Measurements from ENCODE around the gene COQ4. TPM values are rescaled to one million over a fixed set of nuclear protein-coding genes. Genes with fewer than 3 reads are reported as not detected.

The COQ4 gene
- total and polyA plus RNA-seq, 2 experiments from 2014 or later, result 35.3 to 37.0 TPM

DNA sequence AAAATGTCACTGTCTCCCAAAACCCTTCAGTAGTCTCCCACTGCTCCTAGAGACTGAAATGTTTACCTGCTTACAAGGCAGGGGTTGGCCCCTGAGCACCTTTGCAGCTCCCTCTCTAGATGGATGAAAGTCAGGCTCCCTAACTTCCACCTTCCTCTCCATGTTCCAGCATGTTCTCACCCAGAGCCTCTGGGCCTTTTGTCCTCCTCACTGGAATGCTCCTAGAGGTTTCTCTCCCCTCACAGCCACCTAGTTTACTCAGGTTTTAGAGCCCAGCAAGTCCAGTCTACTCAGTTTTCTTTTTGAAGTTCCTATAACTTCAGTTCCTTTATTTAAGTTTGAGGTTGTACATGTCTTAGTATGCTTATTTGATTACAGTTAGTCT lies 47.7 kb downstream of the COQ4 start (continued):
- TF ChIP-seq, protein P1, sequence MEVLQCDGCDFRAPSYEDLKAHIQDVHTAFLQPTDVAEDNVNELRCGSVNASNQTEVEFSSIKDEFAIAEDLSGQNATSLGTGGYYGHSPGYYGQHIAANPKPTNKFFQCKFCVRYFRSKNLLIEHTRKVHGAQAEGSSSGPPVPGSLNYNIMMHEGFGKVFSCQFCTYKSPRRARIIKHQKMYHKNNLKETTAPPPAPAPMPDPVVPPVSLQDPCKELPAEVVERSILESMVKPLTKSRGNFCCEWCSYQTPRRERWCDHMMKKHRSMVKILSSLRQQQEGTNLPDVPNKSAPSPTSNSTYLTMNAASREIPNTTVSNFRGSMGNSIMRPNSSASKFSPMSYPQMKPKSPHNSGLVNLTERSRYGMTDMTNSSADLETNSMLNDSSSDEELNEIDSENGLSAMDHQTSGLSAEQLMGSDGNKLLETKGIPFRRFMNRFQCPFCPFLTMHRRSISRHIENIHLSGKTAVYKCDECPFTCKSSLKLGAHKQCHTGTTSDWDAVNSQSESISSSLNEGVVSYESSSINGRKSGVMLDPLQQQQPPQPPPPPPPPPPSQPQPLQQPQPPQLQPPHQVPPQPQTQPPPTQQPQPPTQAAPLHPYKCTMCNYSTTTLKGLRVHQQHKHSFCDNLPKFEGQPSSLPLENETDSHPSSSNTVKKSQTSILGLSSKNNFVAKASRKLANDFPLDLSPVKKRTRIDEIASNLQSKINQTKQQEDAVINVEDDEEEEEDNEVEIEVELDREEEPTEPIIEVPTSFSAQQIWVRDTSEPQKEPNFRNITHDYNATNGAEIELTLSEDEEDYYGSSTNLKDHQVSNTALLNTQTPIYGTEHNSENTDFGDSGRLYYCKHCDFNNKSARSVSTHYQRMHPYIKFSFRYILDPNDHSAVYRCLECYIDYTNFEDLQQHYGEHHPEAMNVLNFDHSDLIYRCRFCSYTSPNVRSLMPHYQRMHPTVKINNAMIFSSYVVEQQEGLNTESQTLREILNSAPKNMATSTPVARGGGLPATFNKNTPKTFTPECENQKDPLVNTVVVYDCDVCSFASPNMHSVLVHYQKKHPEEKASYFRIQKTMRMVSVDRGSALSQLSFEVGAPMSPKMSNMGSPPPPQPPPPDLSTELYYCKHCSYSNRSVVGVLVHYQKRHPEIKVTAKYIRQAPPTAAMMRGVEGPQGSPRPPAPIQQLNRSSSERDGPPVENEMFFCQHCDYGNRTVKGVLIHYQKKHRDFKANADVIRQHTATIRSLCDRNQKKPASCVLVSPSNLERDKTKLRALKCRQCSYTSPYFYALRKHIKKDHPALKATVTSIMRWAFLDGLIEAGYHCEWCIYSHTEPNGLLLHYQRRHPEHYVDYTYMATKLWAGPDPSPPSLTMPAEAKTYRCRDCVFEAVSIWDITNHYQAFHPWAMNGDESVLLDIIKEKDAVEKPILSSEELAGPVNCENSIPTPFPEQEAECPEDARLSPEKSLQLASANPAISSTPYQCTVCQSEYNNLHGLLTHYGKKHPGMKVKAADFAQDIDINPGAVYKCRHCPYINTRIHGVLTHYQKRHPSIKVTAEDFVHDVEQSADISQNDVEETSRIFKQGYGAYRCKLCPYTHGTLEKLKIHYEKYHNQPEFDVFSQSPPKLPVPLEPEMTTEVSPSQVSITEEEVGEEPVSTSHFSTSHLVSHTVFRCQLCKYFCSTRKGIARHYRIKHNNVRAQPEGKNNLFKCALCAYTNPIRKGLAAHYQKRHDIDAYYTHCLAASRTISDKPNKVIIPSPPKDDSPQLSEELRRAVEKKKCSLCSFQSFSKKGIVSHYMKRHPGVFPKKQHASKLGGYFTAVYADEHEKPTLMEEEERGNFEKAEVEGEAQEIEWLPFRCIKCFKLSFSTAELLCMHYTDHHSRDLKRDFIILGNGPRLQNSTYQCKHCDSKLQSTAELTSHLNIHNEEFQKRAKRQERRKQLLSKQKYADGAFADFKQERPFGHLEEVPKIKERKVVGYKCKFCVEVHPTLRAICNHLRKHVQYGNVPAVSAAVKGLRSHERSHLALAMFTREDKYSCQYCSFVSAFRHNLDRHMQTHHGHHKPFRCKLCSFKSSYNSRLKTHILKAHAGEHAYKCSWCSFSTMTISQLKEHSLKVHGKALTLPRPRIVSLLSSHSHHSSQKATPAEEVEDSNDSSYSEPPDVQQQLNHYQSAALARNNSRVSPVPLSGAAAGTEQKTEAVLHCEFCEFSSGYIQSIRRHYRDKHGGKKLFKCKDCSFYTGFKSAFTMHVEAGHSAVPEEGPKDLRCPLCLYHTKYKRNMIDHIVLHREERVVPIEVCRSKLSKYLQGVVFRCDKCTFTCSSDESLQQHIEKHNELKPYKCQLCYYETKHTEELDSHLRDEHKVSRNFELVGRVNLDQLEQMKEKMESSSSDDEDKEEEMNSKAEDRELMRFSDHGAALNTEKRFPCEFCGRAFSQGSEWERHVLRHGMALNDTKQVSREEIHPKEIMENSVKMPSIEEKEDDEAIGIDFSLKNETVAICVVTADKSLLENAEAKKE (CRISPR knock-in tag; IDR thresholded peaks at IDR 0.05), result no peak
- TF ChIP-seq POLR2AphosphoS5 (IDR thresholded peaks at IDR 0.05; ENCODE audit: low read depth) (no peak), ZNF331 (CRISPR knock-in tag; IDR thresholded peaks at IDR 0.05; ENCODE audit: low read depth) (no peak)

DNA sequence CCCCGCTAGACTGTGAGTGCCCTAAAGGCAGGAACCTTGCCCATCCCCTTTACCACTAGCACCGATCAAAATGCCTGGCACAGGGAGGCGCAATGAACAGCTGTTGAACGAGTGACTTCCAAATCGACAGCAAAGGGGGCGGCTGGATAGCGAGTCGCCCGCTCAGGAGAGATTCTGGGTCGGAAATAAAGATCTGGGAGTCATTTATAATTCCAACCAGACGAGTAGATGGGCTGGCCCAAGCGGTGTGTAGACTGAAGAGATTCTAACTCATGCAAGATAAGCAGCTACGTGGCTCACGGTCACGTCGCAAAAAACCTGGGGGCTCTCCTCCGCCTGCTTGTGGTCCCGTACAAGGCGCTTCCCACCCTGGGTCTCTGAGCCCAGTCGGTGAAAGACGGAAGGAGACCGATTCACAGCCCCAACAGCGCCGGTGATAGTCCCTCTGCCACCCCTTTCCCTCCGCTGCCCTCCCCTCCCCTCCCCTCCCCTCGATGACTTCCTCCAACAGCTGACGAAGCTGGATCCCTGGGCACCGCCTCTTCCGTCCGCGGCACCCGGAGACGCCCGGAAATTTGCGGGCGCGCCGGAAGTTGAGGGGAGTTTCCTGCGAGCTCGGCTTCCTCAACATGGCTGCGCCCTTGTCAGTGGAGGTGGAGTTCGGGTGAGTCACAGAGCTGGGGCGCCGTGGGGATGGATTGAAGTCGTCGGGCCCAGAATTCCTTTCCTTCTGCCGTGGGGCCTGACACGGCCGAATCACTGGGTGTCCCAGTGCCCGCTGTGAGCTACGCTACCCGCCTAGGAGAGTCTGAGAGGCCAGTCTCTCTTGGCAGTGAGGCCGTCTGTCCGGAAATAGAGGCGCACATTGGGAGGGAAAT lies 48.4 kb downstream of the COQ4 start, which contains the start of gene URM1:
TSS of gene URM1 (plus strand) at position 623 of the 878 bp plus-strand sequence. CDS start at position 630, 7 bp downstream.
- Histone ChIP-seq H4K20me1 (replicated peaks; ENCODE audit: insufficient read depth) (peaks cover 16% of the 10 kb centered on the region), H3K9me2 (ENCODE audit: insufficient read depth) (no peaks in the 10 kb centered on the region), H3K4me3 (peak within 1 kb of the TSS; percentile 99), H3K36me3 (ENCODE audit: insufficient read depth) (no peaks in the 10 kb centered on the region), H3F3A (replicated peaks; ENCODE audit: low read depth) (peaks cover 4% of the 10 kb centered on the region; the same call in 1 of the 2 replicates), H3K79me2 (replicated peaks; ENCODE audit: insufficient read depth) (peaks cover 34% of the 10 kb centered on the region), H3K27me3 (ENCODE audit: insufficient read depth) (peaks cover 45% of the 10 kb centered on the region), H3K27ac (ENCODE audit: low read depth) (0 out of 2 replicates have a peak within 1 kb of the TSS, but pooled peaks have one; percentile 58), H3K4me2 (peak within 1 kb of the TSS; percentile 100), H2AFZ (peak within 1 kb of the TSS; percentile 95), H3K4me1 (ENCODE audit: insufficient read depth) (peaks cover 8% of the 10 kb centered on the region)
- no peaks in the 10 kb centered on the region; the same call in 2 of the 3 replicates for H3K36me3 Mint-ChIP-seq (ENCODE audit: low read depth)
- peaks cover 3% of the 10 kb centered on the region; the same call in 2 of the 3 replicates for H3K9me3 Mint-ChIP-seq
- ATAC-seq (peak; percentile 94), DNase-seq (ENCODE audit: low spot score) (peak; percentile 97)
- peaks cover 27% of the 10 kb centered on the region for H3K4me1 Mint-ChIP-seq
- peak within 1 kb of the TSS; percentile 93 for H3K4me3 Mint-ChIP-seq
- H3K27ac Mint-ChIP-seq, result peak within 1 kb of the TSS; percentile 63
- H3K27me3 Mint-ChIP-seq (ENCODE audit: insufficient read depth, low read depth, poor library complexity), result peaks cover 37% of the 10 kb centered on the region
- TF ChIP-seq EZH2phosphoT487 (IDR thresholded peaks at IDR 0.05; ENCODE audit: unreplicated experiment) (no peak), EZH2 (IDR thresholded peaks at IDR 0.05; ENCODE audit: low read depth, unreplicated experiment) (no peak), STAT1 (IDR thresholded peaks at IDR 0.05; ENCODE audit: unreplicated experiment) (no peak), NANOG (IDR thresholded peaks at IDR 0.05; ENCODE audit: borderline replicate concordance) (no peak), POLR2AphosphoS5 (IDR thresholded peaks at IDR 0.05; ENCODE audit: low read depth) (peak; percentile 65)
- TF ChIP-seq, protein P2, sequence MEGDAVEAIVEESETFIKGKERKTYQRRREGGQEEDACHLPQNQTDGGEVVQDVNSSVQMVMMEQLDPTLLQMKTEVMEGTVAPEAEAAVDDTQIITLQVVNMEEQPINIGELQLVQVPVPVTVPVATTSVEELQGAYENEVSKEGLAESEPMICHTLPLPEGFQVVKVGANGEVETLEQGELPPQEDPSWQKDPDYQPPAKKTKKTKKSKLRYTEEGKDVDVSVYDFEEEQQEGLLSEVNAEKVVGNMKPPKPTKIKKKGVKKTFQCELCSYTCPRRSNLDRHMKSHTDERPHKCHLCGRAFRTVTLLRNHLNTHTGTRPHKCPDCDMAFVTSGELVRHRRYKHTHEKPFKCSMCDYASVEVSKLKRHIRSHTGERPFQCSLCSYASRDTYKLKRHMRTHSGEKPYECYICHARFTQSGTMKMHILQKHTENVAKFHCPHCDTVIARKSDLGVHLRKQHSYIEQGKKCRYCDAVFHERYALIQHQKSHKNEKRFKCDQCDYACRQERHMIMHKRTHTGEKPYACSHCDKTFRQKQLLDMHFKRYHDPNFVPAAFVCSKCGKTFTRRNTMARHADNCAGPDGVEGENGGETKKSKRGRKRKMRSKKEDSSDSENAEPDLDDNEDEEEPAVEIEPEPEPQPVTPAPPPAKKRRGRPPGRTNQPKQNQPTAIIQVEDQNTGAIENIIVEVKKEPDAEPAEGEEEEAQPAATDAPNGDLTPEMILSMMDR (conservative IDR thresholded peaks at IDR 0.05; ENCODE audit: low read depth in 2 of 2), result peak in 1 of 2 experiments; percentile 34; a peak in 2 of 4 replicates
- TF ChIP-seq, protein P3, sequence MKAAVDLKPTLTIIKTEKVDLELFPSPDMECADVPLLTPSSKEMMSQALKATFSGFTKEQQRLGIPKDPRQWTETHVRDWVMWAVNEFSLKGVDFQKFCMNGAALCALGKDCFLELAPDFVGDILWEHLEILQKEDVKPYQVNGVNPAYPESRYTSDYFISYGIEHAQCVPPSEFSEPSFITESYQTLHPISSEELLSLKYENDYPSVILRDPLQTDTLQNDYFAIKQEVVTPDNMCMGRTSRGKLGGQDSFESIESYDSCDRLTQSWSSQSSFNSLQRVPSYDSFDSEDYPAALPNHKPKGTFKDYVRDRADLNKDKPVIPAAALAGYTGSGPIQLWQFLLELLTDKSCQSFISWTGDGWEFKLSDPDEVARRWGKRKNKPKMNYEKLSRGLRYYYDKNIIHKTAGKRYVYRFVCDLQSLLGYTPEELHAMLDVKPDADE (IDR thresholded peaks at IDR 0.05), result peak; percentile 61; the same call in 1 of the 2 replicates
- TF ChIP-seq, protein P4, sequence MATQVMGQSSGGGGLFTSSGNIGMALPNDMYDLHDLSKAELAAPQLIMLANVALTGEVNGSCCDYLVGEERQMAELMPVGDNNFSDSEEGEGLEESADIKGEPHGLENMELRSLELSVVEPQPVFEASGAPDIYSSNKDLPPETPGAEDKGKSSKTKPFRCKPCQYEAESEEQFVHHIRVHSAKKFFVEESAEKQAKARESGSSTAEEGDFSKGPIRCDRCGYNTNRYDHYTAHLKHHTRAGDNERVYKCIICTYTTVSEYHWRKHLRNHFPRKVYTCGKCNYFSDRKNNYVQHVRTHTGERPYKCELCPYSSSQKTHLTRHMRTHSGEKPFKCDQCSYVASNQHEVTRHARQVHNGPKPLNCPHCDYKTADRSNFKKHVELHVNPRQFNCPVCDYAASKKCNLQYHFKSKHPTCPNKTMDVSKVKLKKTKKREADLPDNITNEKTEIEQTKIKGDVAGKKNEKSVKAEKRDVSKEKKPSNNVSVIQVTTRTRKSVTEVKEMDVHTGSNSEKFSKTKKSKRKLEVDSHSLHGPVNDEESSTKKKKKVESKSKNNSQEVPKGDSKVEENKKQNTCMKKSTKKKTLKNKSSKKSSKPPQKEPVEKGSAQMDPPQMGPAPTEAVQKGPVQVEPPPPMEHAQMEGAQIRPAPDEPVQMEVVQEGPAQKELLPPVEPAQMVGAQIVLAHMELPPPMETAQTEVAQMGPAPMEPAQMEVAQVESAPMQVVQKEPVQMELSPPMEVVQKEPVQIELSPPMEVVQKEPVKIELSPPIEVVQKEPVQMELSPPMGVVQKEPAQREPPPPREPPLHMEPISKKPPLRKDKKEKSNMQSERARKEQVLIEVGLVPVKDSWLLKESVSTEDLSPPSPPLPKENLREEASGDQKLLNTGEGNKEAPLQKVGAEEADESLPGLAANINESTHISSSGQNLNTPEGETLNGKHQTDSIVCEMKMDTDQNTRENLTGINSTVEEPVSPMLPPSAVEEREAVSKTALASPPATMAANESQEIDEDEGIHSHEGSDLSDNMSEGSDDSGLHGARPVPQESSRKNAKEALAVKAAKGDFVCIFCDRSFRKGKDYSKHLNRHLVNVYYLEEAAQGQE (IDR thresholded peaks at IDR 0.05; ENCODE audit: unreplicated experiment), result no peak
